ENCODE data around the gene TNPO1.
A peak's percentile ranks its signal among the peaks of the same experiment; 100 is the strongest.

TNPO1 gene

GRCh38 chr5:72841756-72842535 lies 25.5 kb downstream of the TNPO1 start:
- no peak overlapping the region for H3K4me3 ChIP-seq (ENCODE audit: low read depth, low read length)
- no peak for TF ChIP-seq CTCF (IDR thresholded peaks at IDR 0.05; ENCODE audit: control insufficient read depth, extremely low read depth, insufficient read depth)
- no peak for DNase-seq (ENCODE audit: low read depth)

GRCh38 chr5:72842816-72843215 lies 26.4 kb downstream of the TNPO1 start:
- no peak for DNase-seq (ENCODE audit: low read depth)
- TF ChIP-seq CTCF (IDR thresholded peaks at IDR 0.05; ENCODE audit: control insufficient read depth, extremely low read depth, insufficient read depth): no peak
- no peak overlapping the region for H3K4me3 ChIP-seq (ENCODE audit: low read depth, low read length)

- no peak overlapping the region for H3K4me3 ChIP-seq (ENCODE audit: low read depth, low read length)
- no peak for DNase-seq (ENCODE audit: low read depth)
- TF ChIP-seq CTCF (IDR thresholded peaks at IDR 0.05; ENCODE audit: control insufficient read depth, extremely low read depth, insufficient read depth): no peak
These were observed 27.8 kb downstream of the TNPO1 start for GRCh38 chr5:72844218-72844603.

GRCh38 chr5:72845889-72846288 lies 29.4 kb downstream of the TNPO1 start:
- no peak for DNase-seq (ENCODE audit: low read depth)
- no peak for TF ChIP-seq CTCF (IDR thresholded peaks at IDR 0.05; ENCODE audit: control insufficient read depth, extremely low read depth, insufficient read depth)
- no peak overlapping the region for H3K4me3 ChIP-seq (ENCODE audit: low read depth, low read length)

- no peak for TF ChIP-seq CTCF (IDR thresholded peaks at IDR 0.05; ENCODE audit: control insufficient read depth, extremely low read depth, insufficient read depth)
- no peak overlapping the region for H3K4me3 ChIP-seq (ENCODE audit: low read depth, low read length)
- DNase-seq (ENCODE audit: low read depth): no peak
These were observed 30.0 kb downstream of the TNPO1 start for GRCh38 chr5:72846483-72846882.

- TF ChIP-seq CTCF (IDR thresholded peaks at IDR 0.05; ENCODE audit: control insufficient read depth, extremely low read depth, insufficient read depth): no peak
- no peak for DNase-seq (ENCODE audit: low read depth)
- H3K4me3 ChIP-seq (ENCODE audit: low read depth, low read length): peak overlapping the region; percentile 86
These were observed 31.0 kb downstream of the TNPO1 start for GRCh38 chr5:72847439-72847838.

- peak overlapping the region; percentile 86 for H3K4me3 ChIP-seq (ENCODE audit: low read depth, low read length)
- peak; percentile 80 for DNase-seq (ENCODE audit: low read depth)
- no peak for TF ChIP-seq CTCF (IDR thresholded peaks at IDR 0.05; ENCODE audit: control insufficient read depth, extremely low read depth, insufficient read depth)
These were observed 31.6 kb downstream of the TNPO1 start for GRCh38 chr5:72847989-72848473.
